IPS-15b (cell line): ENCODE measurements around the gene TNFRSF21.

Experiments used
- H3K27me3 ChIP-seq: one replicate; pipeline ENCODE4 v1.6.1; 2013; ENCODE audit warnings: low read length; ENCODE audit not compliant: control insufficient read depth, insufficient read depth
- H3K36me3 ChIP-seq: one replicate; pipeline ENCODE4 v1.6.1; 2013; ENCODE audit warnings: low read length; ENCODE audit not compliant: control insufficient read depth, insufficient read depth
- H3K4me1 ChIP-seq: one replicate; pipeline ENCODE4 v1.6.1; 2013; ENCODE audit warnings: mild to moderate bottlenecking, low read length; ENCODE audit not compliant: control insufficient read depth, insufficient read depth
- H3K4me3 ChIP-seq: one replicate; pipeline ENCODE4 v1.5.1; 2013; ENCODE audit warnings: low read depth, low read length
- H3K9ac ChIP-seq: one replicate; pipeline ENCODE4 v1.6.1; 2013; ENCODE audit warnings: low read depth, mild to moderate bottlenecking, low read length
- H3K9me3 ChIP-seq: one replicate; pipeline ENCODE4 v1.6.1; 2013; ENCODE audit warnings: mild to moderate bottlenecking, low read length; ENCODE audit not compliant: control insufficient read depth, insufficient read depth

TNFRSF21 gene

DNA sequence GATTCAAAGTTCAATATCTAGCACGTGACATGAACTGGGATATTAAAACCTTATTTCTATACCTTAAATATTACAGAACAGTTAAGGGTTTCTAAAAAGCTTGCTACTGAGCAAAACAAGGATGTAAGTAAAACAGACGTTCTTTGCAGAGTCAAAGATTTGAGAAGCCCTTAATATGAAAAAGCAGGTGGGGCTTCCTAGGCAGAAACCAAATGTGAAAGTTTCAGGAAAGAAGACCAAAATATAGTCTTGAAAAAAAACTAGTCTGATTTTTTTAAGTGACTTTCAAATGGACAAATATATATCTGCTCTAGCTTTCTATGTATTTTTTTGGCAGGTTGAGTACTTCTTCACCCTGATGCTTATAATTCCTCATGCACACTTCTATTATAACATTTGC lies 63.2 kb downstream of the TNFRSF21 start:
- peaks cover 8% of the 10 kb centered on the region for H3K4me1 ChIP-seq
- no peak overlapping the region for H3K4me3 ChIP-seq
- no peaks in the 10 kb centered on the region for H3K9me3 ChIP-seq
- no peaks in the 10 kb centered on the region for H3K27me3 ChIP-seq
- H3K36me3 ChIP-seq = no peaks in the 10 kb centered on the region
- no peak overlapping the region for H3K9ac ChIP-seq

DNA sequence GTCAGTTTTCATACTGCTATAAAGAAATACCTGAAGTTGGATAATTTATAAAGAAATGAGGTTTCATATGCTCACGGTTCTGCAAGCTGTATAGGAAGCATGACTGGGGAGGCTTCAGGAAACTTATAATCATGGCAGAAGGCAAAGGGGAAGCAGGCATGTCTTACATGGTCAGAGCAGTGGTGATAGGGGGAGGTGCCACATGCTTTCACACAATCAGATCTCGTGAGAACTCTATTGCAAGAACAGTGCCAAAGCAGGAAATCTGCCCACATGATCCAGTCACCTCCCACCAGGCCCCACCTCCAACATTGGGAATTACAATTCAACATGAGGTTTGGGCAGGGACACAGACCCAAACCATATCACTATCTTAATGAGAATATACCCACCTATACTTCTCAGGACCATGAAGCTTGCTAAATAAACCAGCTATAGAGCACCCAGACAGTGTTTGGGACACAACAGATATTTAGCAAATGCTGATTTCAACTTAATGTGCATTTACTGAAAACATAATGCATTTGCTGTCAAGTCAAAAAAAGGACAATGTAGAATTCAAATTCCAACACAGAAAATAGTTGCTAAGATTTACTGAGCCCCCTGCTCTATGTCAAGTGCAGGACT lies 63.8 kb downstream of the TNFRSF21 start:
- Histone ChIP-seq H3K36me3 (no peaks in the 10 kb centered on the region), H3K4me1 (peaks cover 8% of the 10 kb centered on the region), H3K9ac (no peak overlapping the region), H3K4me3 (no peak overlapping the region), H3K27me3 (no peaks in the 10 kb centered on the region), H3K9me3 (no peaks in the 10 kb centered on the region)

DNA sequence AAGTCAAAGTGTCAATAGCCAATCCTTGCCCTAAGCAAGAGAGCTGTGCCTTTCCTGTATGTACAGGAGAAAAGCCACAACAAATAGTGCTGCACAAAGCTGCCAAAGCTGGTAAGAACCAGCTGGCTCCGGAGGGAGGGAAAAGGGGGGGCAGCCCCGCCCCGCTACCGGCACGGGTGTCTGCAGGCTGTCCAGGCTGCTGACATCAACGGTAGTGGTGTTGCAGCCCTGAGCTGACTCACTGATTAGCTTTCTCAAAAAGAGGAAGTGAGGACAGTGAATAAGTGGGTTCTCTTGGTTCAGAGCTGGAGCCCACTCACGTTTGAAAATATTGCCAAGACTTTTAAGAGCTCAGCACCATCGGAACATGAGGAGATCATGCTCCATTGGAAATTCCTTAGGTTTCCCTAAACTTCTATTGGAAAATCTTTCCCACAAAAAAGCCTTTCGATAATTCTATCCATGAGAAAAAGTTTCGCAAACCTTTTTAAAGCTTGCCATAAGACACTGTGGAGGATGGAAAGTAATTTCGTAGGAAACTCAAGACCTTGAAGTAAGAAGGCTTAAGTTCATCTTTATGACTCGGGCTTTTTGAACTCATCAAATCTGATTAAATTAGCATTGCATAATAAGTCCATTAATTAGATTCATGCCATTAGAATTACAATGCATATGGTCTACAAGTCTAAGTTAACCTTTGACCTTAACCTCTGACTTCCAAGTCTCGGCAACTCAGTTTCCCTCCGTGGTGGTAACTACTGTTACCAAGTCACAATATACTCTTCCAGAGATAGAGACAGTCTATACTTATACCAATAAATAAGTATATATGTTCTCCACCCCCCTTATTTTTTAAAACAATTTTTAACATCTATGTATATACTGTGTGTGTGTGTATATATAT lies 67.0 kb downstream of the TNFRSF21 start:
- no peaks in the 10 kb centered on the region for H3K27me3 ChIP-seq
- no peak overlapping the region for H3K9ac ChIP-seq
- no peaks in the 10 kb centered on the region for H3K36me3 ChIP-seq
- H3K9me3 ChIP-seq = no peaks in the 10 kb centered on the region
- H3K4me3 ChIP-seq = no peak overlapping the region
- H3K4me1 ChIP-seq = peaks cover 8% of the 10 kb centered on the region

DNA sequence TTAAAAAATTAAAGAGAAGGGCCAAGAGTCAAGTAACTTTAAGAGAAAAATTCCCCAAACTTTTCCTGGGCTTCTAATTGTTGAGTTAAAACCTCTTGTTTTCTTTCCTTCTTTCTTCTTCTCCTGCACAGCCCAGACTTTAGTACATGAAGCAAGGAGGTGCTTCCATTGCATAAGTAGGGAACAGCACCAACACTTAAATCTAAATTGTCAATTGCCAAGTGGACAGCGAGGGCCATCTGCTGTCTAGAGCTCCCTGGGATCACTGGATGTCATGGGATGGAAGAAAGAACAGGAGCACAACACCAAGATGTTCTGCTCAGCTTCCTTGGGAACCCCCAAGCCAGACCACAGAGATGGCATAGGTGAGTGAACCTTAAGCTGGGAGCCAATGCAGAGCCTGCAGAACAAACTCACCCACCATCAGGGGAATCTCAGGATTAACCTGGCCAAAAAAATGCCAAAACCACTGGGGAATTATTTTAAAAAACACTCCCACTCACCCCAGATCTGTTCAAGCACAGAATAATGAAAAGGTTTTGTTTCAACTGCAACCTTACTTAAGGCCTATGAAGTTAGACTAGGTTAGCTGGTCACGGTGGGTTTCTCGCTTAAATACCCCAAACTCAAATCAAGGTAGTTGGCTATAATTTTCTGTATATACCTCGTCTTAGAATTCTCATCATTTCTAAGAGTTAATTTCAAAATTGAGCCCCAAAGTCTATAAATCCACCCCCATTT lies 67.8 kb downstream of the TNFRSF21 start:
- H3K9me3 ChIP-seq = no peaks in the 10 kb centered on the region
- H3K4me1 ChIP-seq = peaks cover 4% of the 10 kb centered on the region
- H3K27me3 ChIP-seq = no peaks in the 10 kb centered on the region
- H3K9ac ChIP-seq = no peak overlapping the region
- no peak overlapping the region for H3K4me3 ChIP-seq
- H3K36me3 ChIP-seq = no peaks in the 10 kb centered on the region

DNA sequence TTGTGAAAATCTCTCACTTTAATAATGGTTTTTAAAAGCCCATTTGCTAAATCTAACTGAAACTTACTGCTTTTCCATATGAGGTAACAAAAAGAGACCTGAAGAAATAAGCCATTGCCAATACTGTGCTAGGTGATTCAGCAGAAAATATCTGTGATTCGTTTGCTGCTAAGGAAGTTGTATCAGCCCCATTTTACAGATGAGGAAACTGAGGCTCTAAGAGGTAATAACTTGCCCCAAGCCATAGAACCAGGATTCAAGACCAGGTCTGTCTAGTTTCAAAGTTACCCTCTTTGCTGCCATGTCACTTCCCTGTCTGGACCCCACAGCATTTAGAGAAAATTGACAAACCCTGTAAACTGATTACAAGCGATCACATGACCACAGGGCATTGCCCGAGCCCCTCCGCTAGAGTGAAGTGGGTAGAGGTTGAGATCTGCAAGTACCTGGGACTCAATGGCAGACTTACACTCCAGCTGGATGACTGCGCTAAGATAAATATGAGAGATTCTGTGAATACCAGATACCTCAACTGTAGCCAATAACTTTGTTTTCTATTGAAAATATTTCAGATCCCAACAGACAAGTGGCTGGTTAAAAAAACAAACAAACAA lies 69.3 kb downstream of the TNFRSF21 start:
- no peaks in the 10 kb centered on the region for H3K27me3 ChIP-seq
- peaks cover 4% of the 10 kb centered on the region for H3K4me1 ChIP-seq
- H3K9ac ChIP-seq = no peak overlapping the region
- no peak overlapping the region for H3K4me3 ChIP-seq
- no peaks in the 10 kb centered on the region for H3K9me3 ChIP-seq
- no peaks in the 10 kb centered on the region for H3K36me3 ChIP-seq

DNA sequence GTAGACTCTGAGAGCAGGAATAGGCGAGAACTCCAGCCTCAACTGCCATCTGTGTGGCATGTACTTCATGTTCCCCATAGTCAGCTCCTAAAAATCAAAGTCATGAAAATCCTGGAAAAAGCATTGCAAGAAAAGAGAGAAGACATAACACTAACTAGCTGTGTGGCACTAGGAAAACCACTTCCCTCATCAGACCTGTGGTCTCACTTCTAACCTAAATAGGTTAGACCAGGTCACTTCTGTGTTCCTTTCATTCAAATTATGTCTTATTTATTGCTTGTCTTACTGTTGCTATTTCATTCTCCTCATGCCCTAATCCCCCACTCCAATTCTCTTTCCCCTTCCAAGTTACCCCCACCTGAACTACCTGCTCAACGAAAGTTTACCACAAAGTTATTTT lies 70.2 kb downstream of the TNFRSF21 start:
- Histone ChIP-seq H3K27me3 (no peaks in the 10 kb centered on the region), H3K9me3 (no peaks in the 10 kb centered on the region), H3K4me1 (peaks cover 4% of the 10 kb centered on the region), H3K36me3 (no peaks in the 10 kb centered on the region), H3K9ac (no peak overlapping the region), H3K4me3 (no peak overlapping the region)

DNA sequence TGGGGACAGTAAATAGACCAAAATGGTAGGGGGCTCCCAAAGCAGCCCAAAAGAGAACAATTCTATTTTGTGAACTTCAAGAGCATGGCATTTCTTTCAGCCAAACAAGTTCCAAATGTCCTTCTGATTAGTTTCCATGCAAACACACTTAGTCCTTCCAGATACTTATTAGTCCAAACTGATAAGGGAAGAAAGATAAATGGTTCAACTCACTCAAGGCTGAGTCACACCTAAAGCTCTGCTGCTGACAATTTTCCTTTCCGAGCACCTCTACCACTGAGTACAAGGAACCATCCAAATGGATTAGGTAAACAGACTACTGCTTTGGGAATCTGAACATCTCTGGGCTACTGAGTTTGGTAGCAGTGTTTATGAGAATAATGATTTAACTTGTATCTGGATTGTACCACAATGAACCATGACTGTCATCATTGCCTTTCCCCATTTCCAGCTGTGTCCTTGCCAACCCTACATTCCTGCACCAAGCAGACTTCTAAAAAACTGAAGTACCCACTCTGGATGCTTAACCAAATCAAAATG lies 71.2 kb downstream of the TNFRSF21 start:
- H3K9ac ChIP-seq = no peak overlapping the region
- no peaks in the 10 kb centered on the region for H3K9me3 ChIP-seq
- no peak overlapping the region for H3K4me3 ChIP-seq
- no peaks in the 10 kb centered on the region for H3K27me3 ChIP-seq
- no peaks in the 10 kb centered on the region for H3K36me3 ChIP-seq
- peaks cover 4% of the 10 kb centered on the region for H3K4me1 ChIP-seq

DNA sequence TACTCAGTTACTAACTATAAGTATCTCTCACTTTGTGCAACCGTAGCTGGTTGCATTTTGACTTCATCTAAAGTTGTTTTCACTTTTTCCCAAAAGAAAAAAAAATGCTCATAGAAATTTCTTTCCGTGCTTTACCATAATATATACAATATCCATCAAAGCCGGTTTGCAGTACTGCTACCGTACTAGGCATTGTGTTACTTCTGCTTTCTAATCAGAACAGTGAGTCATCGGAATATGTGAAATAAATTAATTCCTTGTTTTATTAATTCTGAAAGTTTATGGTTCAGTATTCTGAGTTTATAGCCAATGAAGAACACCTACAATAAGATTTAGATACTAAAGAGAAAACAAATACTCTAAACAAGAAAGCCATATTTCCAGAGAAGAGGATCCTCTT lies 72.5 kb downstream of the TNFRSF21 start:
- Histone ChIP-seq H3K9me3 (no peaks in the 10 kb centered on the region), H3K27me3 (no peaks in the 10 kb centered on the region), H3K36me3 (no peaks in the 10 kb centered on the region), H3K4me3 (no peak overlapping the region), H3K9ac (no peak overlapping the region), H3K4me1 (no peaks in the 10 kb centered on the region)

DNA sequence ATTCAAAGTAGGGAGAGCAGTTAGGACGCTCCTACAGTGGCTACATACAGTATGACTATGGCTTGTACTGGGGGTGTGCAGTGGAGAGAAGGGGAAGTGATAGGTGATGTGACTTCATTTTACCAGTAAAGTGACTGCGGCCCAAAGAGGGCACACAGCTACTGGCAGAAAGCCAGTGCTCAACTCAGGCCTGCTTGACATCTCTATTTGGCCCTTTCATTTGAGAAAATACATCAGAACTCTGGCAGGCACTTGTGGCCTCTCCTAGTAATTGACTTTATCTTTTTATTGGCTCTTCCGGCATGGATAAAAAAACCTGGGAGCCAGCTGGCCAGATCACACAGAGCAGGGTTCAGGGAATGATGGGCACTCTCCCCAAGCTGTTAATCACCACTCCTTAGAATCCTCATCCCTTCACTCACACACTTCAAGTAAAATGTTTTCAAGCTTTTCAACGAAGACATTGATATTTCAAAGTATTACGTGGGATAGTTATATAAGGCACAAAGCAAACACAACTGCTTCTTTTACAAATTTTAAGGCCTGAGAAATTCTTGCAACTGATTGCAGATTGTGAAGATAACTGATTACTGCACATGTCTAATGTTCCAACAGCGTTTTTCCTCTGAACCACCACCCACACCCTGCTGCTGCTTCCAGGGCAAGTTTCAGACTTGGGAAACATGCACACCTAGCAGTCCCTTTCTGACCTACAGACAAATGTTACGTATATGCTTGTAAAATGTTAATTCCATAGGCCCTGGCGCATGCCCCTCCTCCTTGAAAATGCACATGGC lies 73.5 kb downstream of the TNFRSF21 start:
- no peaks in the 10 kb centered on the region for H3K36me3 ChIP-seq
- no peaks in the 10 kb centered on the region for H3K4me1 ChIP-seq
- no peak overlapping the region for H3K9ac ChIP-seq

DNA sequence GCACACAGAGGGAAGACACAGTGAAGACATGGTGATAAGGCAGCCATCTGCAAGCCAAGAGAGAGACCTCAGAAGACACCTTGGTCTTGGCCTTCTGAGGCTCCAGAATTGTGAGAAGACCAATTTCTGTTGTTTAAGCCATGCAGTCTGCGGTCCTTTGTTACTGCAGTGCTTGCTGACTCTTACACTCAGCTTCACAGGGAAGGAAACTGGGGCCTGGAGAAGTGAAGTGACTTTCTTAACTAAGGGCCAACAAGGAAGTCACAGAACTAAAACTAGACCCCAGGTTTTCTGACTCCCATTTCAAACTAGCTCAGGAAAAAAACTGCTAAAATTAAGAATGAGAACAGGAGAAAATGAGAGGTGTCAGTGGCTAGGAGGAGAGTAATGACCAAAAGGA lies 74.3 kb downstream of the TNFRSF21 start:
- Histone ChIP-seq H3K36me3 (no peaks in the 10 kb centered on the region), H3K9me3 (no peaks in the 10 kb centered on the region), H3K4me1 (peaks cover 5% of the 10 kb centered on the region), H3K27me3 (no peaks in the 10 kb centered on the region), H3K9ac (no peak overlapping the region), H3K4me3 (no peak overlapping the region)

More for the DNA sequence above, 73.5 kb downstream of the TNFRSF21 start:
- no peaks in the 10 kb centered on the region for H3K27me3 ChIP-seq
- H3K4me3 ChIP-seq = no peak overlapping the region
- no peaks in the 10 kb centered on the region for H3K9me3 ChIP-seq
